PC-9 (cell line): ENCODE results near the gene RND3. TPM values are rescaled to one million over a fixed set of nuclear protein-coding genes. Genes with fewer than 3 reads are reported as not detected.

Experiments used
- BruUV-seq: library from RNA; stranded (reverse); fragments of 400-500 nt; replicated peaks from 2 replicates; lab custom pipeline; 2021; lab: Mats Ljungman, UMichigan
- CTCF ChIA-PET: fragments of 300-600 bp; sonication (Branson Sonifier 250); formaldehyde crosslinking; loops from one replicate; lab custom pipeline; 2022; ENCODE audit warnings: antibody characterized with exemption; lab: Charles Lee
- POLR2A ChIA-PET: fragments of 300-600 bp; sonication (Branson Sonifier 250); formaldehyde crosslinking; loops from one replicate; lab custom pipeline; 2022; ENCODE audit warnings: antibody characterized with exemption; ENCODE audit not compliant: unreplicated experiment; lab: Charles Lee
- DNase-seq, 2 experiments: peaks; one replicate each; pipeline versions ENCODE4 v3.0.0 to v3.0.0-alpha.2; 2015 to 2022; ENCODE audit warnings: mixed read lengths in 1 of 2
- H2AFZ ChIP-seq: fragments of 200-600 bp; sonication (generic); 2 replicates; pipeline ENCODE4 v1.8.1; 2017; ENCODE audit warnings: antibody characterized with exemption
- H3F3A ChIP-seq: fragments of 200-600 bp; sonication (generic); 2 replicates; pipeline ENCODE4 v1.8.1; 2017; ENCODE audit warnings: antibody characterized with exemption, mild to moderate bottlenecking, low read depth; ENCODE audit not compliant: insufficient read depth
- H3K27ac ChIP-seq: fragments of 200-600 bp; sonication (generic); 2 replicates; pipeline ENCODE4 v1.6.1; 2016; ENCODE audit warnings: mixed run types
- H3K27me3 ChIP-seq: fragments of 200-600 bp; sonication (generic); 2 replicates; pipeline ENCODE4 v1.6.1; 2016; ENCODE audit warnings: low read depth, mixed run types; ENCODE audit not compliant: insufficient read depth
- H3K36me3 ChIP-seq: fragments of 200-600 bp; sonication (generic); 2 replicates; pipeline ENCODE4 v1.6.1; 2016; ENCODE audit warnings: low read depth, mixed run types
- H3K4me1 ChIP-seq: fragments of 200-600 bp; sonication (generic); replicated peaks from 2 replicates; pipeline ENCODE4 v1.6.1; 2016; ENCODE audit warnings: mixed run types; ENCODE audit not compliant: insufficient read depth
- H3K4me2 ChIP-seq: fragments of 200-600 bp; sonication (generic); 2 replicates; pipeline ENCODE4 v1.6.1; 2017; ENCODE audit warnings: mixed run types
- H3K4me3 ChIP-seq: fragments of 200-600 bp; sonication (generic); 2 replicates; pipeline ENCODE4 v1.6.1; 2016; ENCODE audit warnings: mixed run types
- H3K79me2 ChIP-seq: fragments of 200-600 bp; sonication (generic); 2 replicates; pipeline ENCODE4 v1.6.1; 2017; ENCODE audit warnings: low read depth, mixed run types
- H3K9me2 ChIP-seq: fragments of 200-600 bp; sonication (generic); 2 replicates; pipeline ENCODE4 v1.8.1; 2017; ENCODE audit warnings: mild to moderate bottlenecking; ENCODE audit not compliant: insufficient read depth
- H3K9me3 ChIP-seq: fragments of 200-600 bp; sonication (generic); 2 replicates; pipeline ENCODE4 v1.8.1; 2016; ENCODE audit warnings: low read depth; ENCODE audit not compliant: insufficient read depth
- H4K20me1 ChIP-seq: fragments of 200-600 bp; sonication (generic); 2 replicates; pipeline ENCODE4 v1.8.1; 2017; ENCODE audit not compliant: insufficient read depth
- EZH2 ChIP-seq: fragments of 200-600 bp; sonication (generic); IDR thresholded peaks from 2 replicates; pipeline ENCODE4 v1.8.0; 2017; ENCODE audit warnings: antibody characterized with exemption, low read depth
- intact Hi-C: fragments of 100-400 bp; cut with micrococcal nuclease; formaldehyde crosslinking; loops from one replicate; pipeline ENCODE4 v1.10.0; 2022; ENCODE audit not compliant: unreplicated experiment
- total RNA-seq: library from RNA; stranded (reverse); gene quantifications from 2 replicates; pipeline ENCODE4 v1.2.3, GENCODE V29; 2021
- TF ChIP-seq, protein P1 (sequence below): fragments of 200-600 bp; sonication (generic); conservative IDR thresholded peaks from 2 replicates; pipeline ENCODE4 v1.6.1; 2017; ENCODE audit warnings: mixed run types, antibody characterized with exemption, mild to moderate bottlenecking, moderate library complexity

The RND3 gene
- total RNA-seq, 1 experiment from 2014 or later = 72.9 TPM

DNA sequence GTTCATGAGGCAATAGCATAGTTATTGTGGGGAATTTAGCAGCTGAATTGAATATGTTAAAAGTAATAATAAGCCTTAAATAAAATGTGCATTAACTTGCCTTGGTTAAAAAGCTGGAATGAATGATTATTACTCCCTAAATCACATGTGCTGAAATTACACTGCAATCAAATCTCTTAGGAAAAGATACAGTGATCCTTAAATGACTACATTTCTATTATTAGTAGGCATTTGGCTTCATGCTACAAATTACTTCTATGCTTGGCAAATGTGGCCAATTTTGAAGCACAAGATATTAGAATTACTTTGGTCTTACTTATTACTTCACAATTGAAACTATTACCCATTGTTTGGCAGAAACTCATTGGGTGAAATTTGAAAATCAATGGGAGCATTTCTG is 5.4 kb downstream of the RND3 start:
- Histone ChIP-seq H2AFZ (no peak overlapping the region), H3K9me2 (no peaks in the 10 kb centered on the region), H3K4me2 (peak overlapping the region; percentile 74), H3K4me3 (no peak overlapping the region; the same call in 1 of the 2 replicates), H3K27ac (peak overlapping the region; percentile 93), H3K4me1 (peaks cover 73% of the 10 kb centered on the region), H3K9me3 (no peaks in the 10 kb centered on the region), H3K79me2 (peaks cover 99% of the 10 kb centered on the region), H3K36me3 (peaks cover 44% of the 10 kb centered on the region), H3F3A (peaks cover 44% of the 10 kb centered on the region), H4K20me1 (peaks cover 21% of the 10 kb centered on the region; the same call in 1 of the 2 replicates), H3K27me3 (no peaks in the 10 kb centered on the region)
- ChIA-PET CTCF (no interaction called here), POLR2A (interaction anchor here (0.6 to 1.0 kb wide), 5 partner anchors 8 to 605 kb away, joined by 3 to 13 read pairs (median 3); no protein-coding TSS in a partner anchor)
- TF ChIP-seq, protein P1, sequence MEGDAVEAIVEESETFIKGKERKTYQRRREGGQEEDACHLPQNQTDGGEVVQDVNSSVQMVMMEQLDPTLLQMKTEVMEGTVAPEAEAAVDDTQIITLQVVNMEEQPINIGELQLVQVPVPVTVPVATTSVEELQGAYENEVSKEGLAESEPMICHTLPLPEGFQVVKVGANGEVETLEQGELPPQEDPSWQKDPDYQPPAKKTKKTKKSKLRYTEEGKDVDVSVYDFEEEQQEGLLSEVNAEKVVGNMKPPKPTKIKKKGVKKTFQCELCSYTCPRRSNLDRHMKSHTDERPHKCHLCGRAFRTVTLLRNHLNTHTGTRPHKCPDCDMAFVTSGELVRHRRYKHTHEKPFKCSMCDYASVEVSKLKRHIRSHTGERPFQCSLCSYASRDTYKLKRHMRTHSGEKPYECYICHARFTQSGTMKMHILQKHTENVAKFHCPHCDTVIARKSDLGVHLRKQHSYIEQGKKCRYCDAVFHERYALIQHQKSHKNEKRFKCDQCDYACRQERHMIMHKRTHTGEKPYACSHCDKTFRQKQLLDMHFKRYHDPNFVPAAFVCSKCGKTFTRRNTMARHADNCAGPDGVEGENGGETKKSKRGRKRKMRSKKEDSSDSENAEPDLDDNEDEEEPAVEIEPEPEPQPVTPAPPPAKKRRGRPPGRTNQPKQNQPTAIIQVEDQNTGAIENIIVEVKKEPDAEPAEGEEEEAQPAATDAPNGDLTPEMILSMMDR = no peak
- no peak for TF ChIP-seq EZH2
- DNase-seq = no peak
- intact Hi-C loops = loop anchor here (10.0 kb wide), 1 partner anchor 747 kb away; no protein-coding TSS in a partner anchor
- BruUV-seq = no TSS peak

DNA sequence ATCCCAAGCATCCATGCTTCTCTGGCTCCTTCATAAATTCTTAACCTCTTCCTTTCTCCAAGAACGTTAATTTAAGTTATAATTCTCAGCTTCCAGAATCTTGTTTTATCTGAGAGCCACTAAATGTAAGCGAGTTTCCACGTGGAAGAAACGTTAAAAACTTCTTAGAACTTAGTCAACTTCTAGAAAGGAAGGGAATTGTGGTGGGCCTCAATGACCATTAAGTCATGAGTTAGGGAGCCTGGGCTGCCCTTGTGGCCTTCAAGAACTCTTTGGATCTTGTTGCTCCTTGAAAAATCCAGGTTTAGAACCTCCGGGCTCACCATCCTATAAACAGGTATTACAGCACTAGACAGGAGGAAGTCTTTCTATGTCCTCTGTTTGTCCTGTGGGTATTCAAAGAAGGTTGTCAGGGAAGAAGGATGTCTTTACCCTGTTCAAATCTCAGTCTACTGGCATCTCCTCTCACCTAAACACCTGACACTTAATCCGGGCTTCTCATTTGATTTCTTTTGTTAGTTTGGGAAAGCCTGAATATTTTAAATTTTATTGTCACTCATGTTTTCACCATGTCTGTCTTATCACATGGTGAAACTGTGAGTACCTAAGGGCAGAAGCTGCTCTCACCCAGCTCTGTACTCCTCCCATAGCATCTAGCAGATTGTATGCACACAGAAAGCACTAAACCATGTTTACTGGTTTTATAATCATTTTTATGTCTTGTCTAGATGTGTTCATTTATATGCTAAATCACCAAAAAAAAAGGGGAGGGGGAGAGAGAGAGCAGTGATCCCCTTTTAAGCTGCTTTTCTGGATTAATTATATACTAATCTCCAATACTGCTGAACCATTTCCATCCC is 6.3 kb downstream of the RND3 start:
- DNase-seq = no peak
- CTCF ChIA-PET = interaction anchor here (0.7 kb wide), 1 partner anchor 384 kb away, joined by 10 read pairs; no protein-coding TSS in a partner anchor
- TF ChIP-seq EZH2 = no peak
- TF ChIP-seq, protein P1 = no peak
- Histone ChIP-seq H3K4me3 (peak overlapping the region; percentile 34; the same call in 1 of the 2 replicates), H3F3A (peaks cover 44% of the 10 kb centered on the region), H3K79me2 (peaks cover 99% of the 10 kb centered on the region), H3K9me2 (no peaks in the 10 kb centered on the region), H3K4me1 (peaks cover 82% of the 10 kb centered on the region), H4K20me1 (peaks cover 28% of the 10 kb centered on the region; the same call in 1 of the 2 replicates), H2AFZ (no peak overlapping the region), H3K36me3 (peaks cover 53% of the 10 kb centered on the region), H3K4me2 (peak overlapping the region; percentile 74), H3K27me3 (no peaks in the 10 kb centered on the region), H3K27ac (peak overlapping the region; percentile 93), H3K9me3 (no peaks in the 10 kb centered on the region)
- no TSS peak for BruUV-seq
- intact Hi-C loops = loop anchor here (2.0 to 10.0 kb wide), 3 partner anchors 70 to 746 kb away; no protein-coding TSS in a partner anchor
- POLR2A ChIA-PET = interaction anchor here (0.5 to 0.9 kb wide), 5 partner anchors 13 to 487 kb away, joined by 3 to 12 read pairs (median 3); no protein-coding TSS in a partner anchor

DNA sequence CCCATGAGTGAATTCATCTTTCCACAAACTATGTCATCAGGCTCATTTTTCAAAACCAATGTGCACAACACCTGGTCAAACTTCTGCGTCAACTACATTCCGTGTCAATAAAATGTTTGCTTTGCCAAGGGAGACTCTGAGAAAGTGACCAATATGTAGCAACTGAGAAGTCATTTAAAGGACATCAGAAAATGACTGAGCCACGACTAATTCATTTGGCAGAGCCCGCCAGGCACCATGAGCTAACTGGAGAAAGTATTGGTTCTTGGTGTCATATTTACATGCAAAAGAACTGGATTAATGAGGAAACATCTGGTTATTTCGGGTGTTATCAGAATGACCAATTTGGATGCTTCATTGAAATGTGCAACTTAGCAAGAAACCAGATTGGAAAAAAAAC is 7.2 kb downstream of the RND3 start:
- H3F3A ChIP-seq = peaks cover 47% of the 10 kb centered on the region
- H3K79me2 ChIP-seq = peaks cover 99% of the 10 kb centered on the region
- no peaks in the 10 kb centered on the region for H3K9me3 ChIP-seq
- H3K4me2 ChIP-seq = peak overlapping the region; percentile 74
- peaks cover 92% of the 10 kb centered on the region for H3K4me1 ChIP-seq
- no peak for TF ChIP-seq EZH2
- TF ChIP-seq, protein P1 = no peak
- intact Hi-C loops = loop anchor here (2.0 to 10.0 kb wide), 3 partner anchors 69 to 745 kb away; no protein-coding TSS in a partner anchor
- POLR2A ChIA-PET = interaction anchor here (0.6 to 0.7 kb wide), 3 partner anchors 51 to 784 kb away, joined by 4 to 6 read pairs (median 4); no protein-coding TSS in a partner anchor
- H3K9me2 ChIP-seq = no peaks in the 10 kb centered on the region
- no TSS peak for BruUV-seq
- no peak overlapping the region for H2AFZ ChIP-seq
- no peaks in the 10 kb centered on the region for H3K27me3 ChIP-seq
- H3K27ac ChIP-seq = peak overlapping the region; percentile 93
- CTCF ChIA-PET = no interaction called here
- H4K20me1 ChIP-seq = peaks cover 34% of the 10 kb centered on the region; the same call in 1 of the 2 replicates
- peaks cover 58% of the 10 kb centered on the region for H3K36me3 ChIP-seq
- DNase-seq = peak in 1 of 2 experiments; percentile 78
- H3K4me3 ChIP-seq = peak overlapping the region; percentile 34; the same call in 1 of the 2 replicates
